ENCODE results near the gene MYO1C. TPM values are rescaled to one million over a fixed set of nuclear protein-coding genes. Genes with fewer than 3 reads are reported as not detected.

The MYO1C gene
- total and polyA plus RNA-seq, 2 experiments from 2014 or later: 197 to 218 TPM

GRCh38 chr17:1516388-1517161, 24.1 kb upstream of the MYO1C start, which contains the start of gene INPP5K:
INPP5K (minus strand) TSS chr17:1516612; CDS start chr17:1516499, 113 bp downstream.
- in situ Hi-C loops (cut with MboI): loop anchor here (25.0 kb wide), 1 partner anchor 254 kb away; the partner anchor contains the start of gene BHLHA9

GRCh38 chr17:1515640-1516387, 23.3 kb upstream of the MYO1C start:
- Histone ChIP-seq H3K4me3 (peak overlapping the region; percentile 91), H3K36me3 (ENCODE audit: low read depth) (no peaks in the 10 kb centered on the region; the same call in 1 of the 2 replicates), H3K9me3 (ENCODE audit: low read depth) (no peaks in the 10 kb centered on the region), H3K27ac (peak overlapping the region; percentile 75), H3K9me2 (ENCODE audit: insufficient read depth) (no peaks in the 10 kb centered on the region), H3F3A (ENCODE audit: insufficient read depth) (peaks cover 18% of the 10 kb centered on the region), H3K79me2 (ENCODE audit: insufficient read depth) (peaks cover 47% of the 10 kb centered on the region), H3K4me2 (ENCODE audit: unreplicated experiment) (peak overlapping the region; percentile 99), H3K27me3 (replicated peaks; ENCODE audit: insufficient read depth) (no peaks in the 10 kb centered on the region), H2AFZ (peak overlapping the region; percentile 68), H3K9ac (peak overlapping the region; percentile 90), H4K20me1 (ENCODE audit: insufficient read depth) (no peaks in the 10 kb centered on the region), H3K4me1 (ENCODE audit: insufficient read depth) (peaks cover 23% of the 10 kb centered on the region)
- TF ChIP-seq EZH2 (IDR thresholded peaks at IDR 0.05; ENCODE audit: insufficient read depth, poor library complexity, severe bottlenecking) (no peak), EZH2phosphoT487 (IDR thresholded peaks at IDR 0.05; ENCODE audit: insufficient read depth, low read depth) (no peak)
- WGBS, 2 experiments (ENCODE audit: low coverage in 1 of 2, low lambda C conversion rate in 2 of 2, missing lambda C conversion rate in 2 of 2): 1 to 2% methylated on average over 25 to 31 of the region's 31 CpGs
- in situ Hi-C loops (cut with MboI): loop anchor here (25.0 kb wide), 1 partner anchor 254 kb away; the partner anchor contains the start of gene BHLHA9
- peak; percentile 92 for DNase-seq

More at GRCh38 chr17:1516388-1517161, 24.1 kb upstream of the MYO1C start, which contains the start of gene INPP5K:
- H2AFZ ChIP-seq: peak within 1 kb of the TSS; percentile 86
- H3K9me2 ChIP-seq (ENCODE audit: insufficient read depth): no peaks in the 10 kb centered on the region
- H3K27me3 ChIP-seq (replicated peaks; ENCODE audit: insufficient read depth): no peaks in the 10 kb centered on the region
- no peak for TF ChIP-seq EZH2phosphoT487 (IDR thresholded peaks at IDR 0.05; ENCODE audit: insufficient read depth, low read depth)
- no peak for TF ChIP-seq EZH2 (IDR thresholded peaks at IDR 0.05; ENCODE audit: insufficient read depth, poor library complexity, severe bottlenecking)
- H3K36me3 ChIP-seq (ENCODE audit: low read depth): no peaks in the 10 kb centered on the region; the same call in 1 of the 2 replicates
- peaks cover 21% of the 10 kb centered on the region for H3F3A ChIP-seq (ENCODE audit: insufficient read depth)
- peaks cover 18% of the 10 kb centered on the region for H3K4me1 ChIP-seq (ENCODE audit: insufficient read depth)
- peak; percentile 100 for DNase-seq
- H3K9me3 ChIP-seq (ENCODE audit: low read depth): no peaks in the 10 kb centered on the region
- H3K27ac ChIP-seq: peak within 1 kb of the TSS; percentile 75
- no peaks in the 10 kb centered on the region for H4K20me1 ChIP-seq (ENCODE audit: insufficient read depth)
- WGBS, 2 experiments (ENCODE audit: low coverage in 1 of 2, low lambda C conversion rate in 2 of 2, missing lambda C conversion rate in 2 of 2): 0 to 1% methylated on average over 61 to 62 of the region's 91 CpGs
- H3K4me2 ChIP-seq (ENCODE audit: unreplicated experiment): peak within 1 kb of the TSS; percentile 99
- peak within 1 kb of the TSS; percentile 91 for H3K4me3 ChIP-seq
- peak within 1 kb of the TSS; percentile 93 for H3K9ac ChIP-seq
- H3K79me2 ChIP-seq (ENCODE audit: insufficient read depth): peaks cover 47% of the 10 kb centered on the region

GRCh38 chr17:1512351-1512750, 19.9 kb upstream of the MYO1C start:
- Histone ChIP-seq H4K20me1 (ENCODE audit: insufficient read depth) (no peaks in the 10 kb centered on the region), H3K9me2 (ENCODE audit: insufficient read depth) (no peaks in the 10 kb centered on the region), H3K4me2 (ENCODE audit: unreplicated experiment) (no peak overlapping the region), H3K4me3 (no peak overlapping the region), H3K27ac (peak overlapping the region; percentile 52), H2AFZ (0 out of 2 replicates have a peak overlapping the region, but pooled peaks have one; percentile 27), H3F3A (ENCODE audit: insufficient read depth) (no peaks in the 10 kb centered on the region), H3K9ac (peak overlapping the region; percentile 48), H3K27me3 (replicated peaks; ENCODE audit: insufficient read depth) (no peaks in the 10 kb centered on the region), H3K79me2 (ENCODE audit: insufficient read depth) (peaks cover 38% of the 10 kb centered on the region), H3K9me3 (ENCODE audit: low read depth) (no peaks in the 10 kb centered on the region), H3K4me1 (ENCODE audit: insufficient read depth) (peaks cover 18% of the 10 kb centered on the region), H3K36me3 (ENCODE audit: low read depth) (no peaks in the 10 kb centered on the region; the same call in none of the 2 replicates)
- no peak for DNase-seq
- TF ChIP-seq EZH2phosphoT487 (IDR thresholded peaks at IDR 0.05; ENCODE audit: insufficient read depth, low read depth) (no peak), EZH2 (IDR thresholded peaks at IDR 0.05; ENCODE audit: insufficient read depth, poor library complexity, severe bottlenecking) (no peak)
- WGBS, 2 experiments (ENCODE audit: low coverage in 1 of 2, low lambda C conversion rate in 2 of 2, missing lambda C conversion rate in 2 of 2): 63 to 75% methylated on average over 2 of the region's 2 CpGs
- in situ Hi-C loops (cut with MboI): loop anchor here (25.0 kb wide), 1 partner anchor 250 kb away; the partner anchor contains the start of gene BHLHA9

GRCh38 chr17:1511756-1512321, 19.4 kb upstream of the MYO1C start:
- Histone ChIP-seq H3K79me2 (ENCODE audit: insufficient read depth) (peaks cover 33% of the 10 kb centered on the region), H3K4me2 (ENCODE audit: unreplicated experiment) (peak overlapping the region; percentile 39), H3K4me1 (ENCODE audit: insufficient read depth) (peaks cover 18% of the 10 kb centered on the region), H3K27ac (peak overlapping the region; percentile 52), H3K27me3 (replicated peaks; ENCODE audit: insufficient read depth) (no peaks in the 10 kb centered on the region), H3K9ac (peak overlapping the region; percentile 48), H3K9me3 (ENCODE audit: low read depth) (no peaks in the 10 kb centered on the region), H2AFZ (0 out of 2 replicates have a peak overlapping the region, but pooled peaks have one; percentile 27), H3F3A (ENCODE audit: insufficient read depth) (no peaks in the 10 kb centered on the region), H3K36me3 (ENCODE audit: low read depth) (no peaks in the 10 kb centered on the region; the same call in none of the 2 replicates), H3K9me2 (ENCODE audit: insufficient read depth) (no peaks in the 10 kb centered on the region), H4K20me1 (ENCODE audit: insufficient read depth) (no peaks in the 10 kb centered on the region), H3K4me3 (no peak overlapping the region)
- WGBS, 2 experiments (ENCODE audit: low coverage in 1 of 2, low lambda C conversion rate in 2 of 2, missing lambda C conversion rate in 2 of 2): 17 to 34% methylated on average over 7 of the region's 7 CpGs
- in situ Hi-C loops (cut with MboI): loop anchor here (25.0 kb wide), 1 partner anchor 250 kb away; the partner anchor contains the start of gene BHLHA9
- TF ChIP-seq EZH2phosphoT487 (IDR thresholded peaks at IDR 0.05; ENCODE audit: insufficient read depth, low read depth) (no peak), EZH2 (IDR thresholded peaks at IDR 0.05; ENCODE audit: insufficient read depth, poor library complexity, severe bottlenecking) (no peak)
- peak; percentile 75 for DNase-seq
